Activated T-helper 2 cell treated with anti-CD3 and anti-CD28 coated beads, Interferon-gamma antibody, Interleukin-2, Interleukin-4, amounts not matched to agents 10 μg/mL and 5 μg/mL and 100 μg/mL, durations not matched to agents 14 hours and 24 hours and 36 hours (primary cell): Measurements from ENCODE around the gene NADK2. TPM values are rescaled to one million over a fixed set of nuclear protein-coding genes. Genes with fewer than 3 reads are reported as not detected.
A peak's percentile ranks its signal among the peaks of the same experiment; 100 is the strongest.

Experiments
- DNase-seq: peaks from one replicate; pipeline ENCODE4 v3.0.0; 2021; ENCODE audit warnings: low spot score
- H3K27ac Mint-ChIP-seq: one replicate; pipeline ENCODE4 v1.8.0; 2021; ENCODE audit warnings: mixed read lengths
- H3K27me3 Mint-ChIP-seq: one replicate; pipeline ENCODE4 v1.8.0; 2021; ENCODE audit warnings: low read depth, mixed read lengths
- H3K36me3 Mint-ChIP-seq: one replicate; pipeline ENCODE4 v1.8.0; 2021; ENCODE audit warnings: low read depth, mixed read lengths
- H3K4me1 Mint-ChIP-seq: one replicate; pipeline ENCODE4 v1.8.0; 2021; ENCODE audit warnings: low read depth, mixed read lengths
- H3K4me3 Mint-ChIP-seq: one replicate; pipeline ENCODE4 v1.8.0; 2021; ENCODE audit warnings: low read depth, mild to moderate bottlenecking, moderate library complexity, mixed read lengths
- H3K9me3 Mint-ChIP-seq: one replicate; pipeline ENCODE4 v1.8.0; 2021; ENCODE audit warnings: mixed read lengths
- intact Hi-C: fragments of 100-400 bp; cut with micrococcal nuclease; formaldehyde crosslinking; loops from one replicate; pipeline ENCODE4 v1.15.1; 2023
- total RNA-seq: library from RNA; stranded (reverse); gene quantifications from 2 replicates; pipeline ENCODE4 v1.2.3, GENCODE V29; 2022

Gene NADK2
- total RNA-seq, 1 donor from 2014 or later = 19.4 TPM

GRCh38 chr5:36162810-36163486 is 78.8 kb downstream of the NADK2 start:
- intact Hi-C loops = no loop called here
- Mint-ChIP-seq H3K27ac (no peak overlapping the region), H3K9me3 (no peaks in the 10 kb centered on the region), H3K27me3 (no peaks in the 10 kb centered on the region), H3K36me3 (peaks cover 78% of the 10 kb centered on the region), H3K4me3 (no peak overlapping the region), H3K4me1 (peaks cover 25% of the 10 kb centered on the region)
- no peak for DNase-seq

GRCh38 chr5:36161361-36161760 is 80.4 kb downstream of the NADK2 start:
- Mint-ChIP-seq H3K27ac (no peak overlapping the region), H3K4me3 (no peak overlapping the region), H3K9me3 (no peaks in the 10 kb centered on the region), H3K27me3 (no peaks in the 10 kb centered on the region), H3K36me3 (peaks cover 80% of the 10 kb centered on the region), H3K4me1 (peaks cover 34% of the 10 kb centered on the region)
- intact Hi-C loops = no loop called here
- DNase-seq = no peak

- H3K4me1 Mint-ChIP-seq = peaks cover 40% of the 10 kb centered on the region
- intact Hi-C loops = no loop called here
These were observed 81.1 kb downstream of the NADK2 start for GRCh38 chr5:36160617-36161016.

GRCh38 chr5:36158144-36158543 is 83.6 kb downstream of the NADK2 start:
- Mint-ChIP-seq H3K27ac (no peak overlapping the region), H3K27me3 (no peaks in the 10 kb centered on the region), H3K4me1 (peaks cover 56% of the 10 kb centered on the region), H3K4me3 (no peak overlapping the region), H3K9me3 (no peaks in the 10 kb centered on the region), H3K36me3 (peaks cover 88% of the 10 kb centered on the region)
- intact Hi-C loops = loop anchor here (10.0 kb wide), 1 partner anchor 83 kb away; no protein-coding TSS in a partner anchor
- no peak for DNase-seq

More at GRCh38 chr5:36160617-36161016, 81.1 kb downstream of the NADK2 start:
- no peaks in the 10 kb centered on the region for H3K9me3 Mint-ChIP-seq
- H3K27me3 Mint-ChIP-seq = no peaks in the 10 kb centered on the region
- no peak for DNase-seq
- H3K36me3 Mint-ChIP-seq = peaks cover 83% of the 10 kb centered on the region
- H3K4me3 Mint-ChIP-seq = no peak overlapping the region
- no peak overlapping the region for H3K27ac Mint-ChIP-seq

GRCh38 chr5:36156619-36157018 is 85.1 kb downstream of the NADK2 start:
- Mint-ChIP-seq H3K4me1 (peaks cover 56% of the 10 kb centered on the region), H3K36me3 (peaks cover 82% of the 10 kb centered on the region), H3K9me3 (no peaks in the 10 kb centered on the region), H3K27me3 (no peaks in the 10 kb centered on the region), H3K27ac (no peak overlapping the region), H3K4me3 (no peak overlapping the region)
- intact Hi-C loops = loop anchor here (10.0 kb wide), 1 partner anchor 82 kb away; no protein-coding TSS in a partner anchor
- DNase-seq = no peak

GRCh38 chr5:36156121-36156601 is 85.6 kb downstream of the NADK2 start:
- Mint-ChIP-seq H3K36me3 (peaks cover 78% of the 10 kb centered on the region), H3K4me1 (peaks cover 52% of the 10 kb centered on the region), H3K27me3 (no peaks in the 10 kb centered on the region), H3K27ac (no peak overlapping the region), H3K4me3 (no peak overlapping the region), H3K9me3 (no peaks in the 10 kb centered on the region)
- DNase-seq = no peak
- intact Hi-C loops = loop anchor here (10.0 kb wide), 1 partner anchor 81 kb away; no protein-coding TSS in a partner anchor

GRCh38 chr5:36155291-36155690 is 86.4 kb downstream of the NADK2 start:
- no peak overlapping the region for H3K27ac Mint-ChIP-seq
- peaks cover 52% of the 10 kb centered on the region for H3K4me1 Mint-ChIP-seq
- no peak overlapping the region for H3K4me3 Mint-ChIP-seq
- peaks cover 77% of the 10 kb centered on the region for H3K36me3 Mint-ChIP-seq
- DNase-seq = no peak
- intact Hi-C loops = loop anchor here (10.0 kb wide), 1 partner anchor 80 kb away; no protein-coding TSS in a partner anchor
- H3K9me3 Mint-ChIP-seq = no peaks in the 10 kb centered on the region
- no peaks in the 10 kb centered on the region for H3K27me3 Mint-ChIP-seq

GRCh38 chr5:36153726-36154125 is 88.0 kb downstream of the NADK2 start:
- Mint-ChIP-seq H3K36me3 (peaks cover 64% of the 10 kb centered on the region), H3K4me1 (peaks cover 52% of the 10 kb centered on the region), H3K27me3 (no peaks in the 10 kb centered on the region), H3K4me3 (peak overlapping the region; percentile 95), H3K27ac (no peak overlapping the region), H3K9me3 (no peaks in the 10 kb centered on the region)
- no peak for DNase-seq
- intact Hi-C loops = loop anchor here (2.0 to 10.0 kb wide), 2 partner anchors 79 to 723 kb away; partner anchors contain the start of gene NIPBL

GRCh38 chr5:36153298-36153677 is 88.4 kb downstream of the NADK2 start:
- Mint-ChIP-seq H3K9me3 (no peaks in the 10 kb centered on the region), H3K27ac (no peak overlapping the region), H3K4me1 (peaks cover 48% of the 10 kb centered on the region), H3K4me3 (peak overlapping the region; percentile 95), H3K27me3 (no peaks in the 10 kb centered on the region), H3K36me3 (peaks cover 59% of the 10 kb centered on the region)
- intact Hi-C loops = loop anchor here (2.0 to 10.0 kb wide), 2 partner anchors 78 to 724 kb away; partner anchors contain the start of gene NIPBL
- no peak for DNase-seq

GRCh38 chr5:36152324-36153297 is 89.1 kb downstream of the NADK2 start:
- peaks cover 54% of the 10 kb centered on the region for H3K36me3 Mint-ChIP-seq
- H3K4me1 Mint-ChIP-seq = peaks cover 46% of the 10 kb centered on the region
- no peak for DNase-seq
- no peaks in the 10 kb centered on the region for H3K9me3 Mint-ChIP-seq
- H3K27ac Mint-ChIP-seq = peak overlapping the region; percentile 88
- no peaks in the 10 kb centered on the region for H3K27me3 Mint-ChIP-seq
- H3K4me3 Mint-ChIP-seq = peak overlapping the region; percentile 95
- intact Hi-C loops = loop anchor here (1.0 to 10.0 kb wide), 3 partner anchors 78 to 1223 kb away; partner anchors contain the start of genes DNAJC21 and NIPBL

GRCh38 chr5:36151434-36152323 is 90.0 kb downstream of the NADK2 start, which contains the start of the genes LMBRD2 and SKP2:
LMBRD2 (minus strand) TSS chr5:36151887; CDS start chr5:36143349, 8,538 bp downstream.
SKP2 (plus strand) TSS chr5:36152111; CDS start chr5:36152263, 152 bp downstream.
- Mint-ChIP-seq H3K27ac (peak within 1 kb of the TSS; percentile 88), H3K4me3 (peak within 1 kb of the TSS; percentile 95), H3K4me1 (peaks cover 44% of the 10 kb centered on the region), H3K9me3 (no peaks in the 10 kb centered on the region), H3K27me3 (no peaks in the 10 kb centered on the region), H3K36me3 (peaks cover 45% of the 10 kb centered on the region)
- intact Hi-C loops = loop anchor here (1.0 to 10.0 kb wide), 4 partner anchors 77 to 1222 kb away; partner anchors contain the start of genes DNAJC21 and NIPBL
- DNase-seq = peak; percentile 97
